ENCODE data around the gene RNF157. TPM values are rescaled to one million over a fixed set of nuclear protein-coding genes. Genes with fewer than 3 reads are reported as not detected.

RNF157 gene
- total and polyA plus RNA-seq, 9 of the 15 experiments (the other 6 are each of a cell fraction or from before 2014, with no cell fraction given), result 8.1 to 31.7 (median 20.8) TPM

- no peaks in the 10 kb centered on the region for H3K27me3 ChIP-seq (ENCODE audit: control insufficient read depth in 2 of 2, insufficient read depth in 2 of 2, low read length in 2 of 2)
- 0 out of 3 replicates have a peak, but pooled peaks cover 3% of the 10 kb centered on the region for H3K36me3 ChIP-seq (ENCODE audit: control insufficient read depth, insufficient read depth, low read length)
- FAIRE-seq (peak; percentile 23), ATAC-seq (peak; percentile 4; the same call in 1 of the 3 replicates), DNase-seq (ENCODE audit: extremely low read depth in 1 of 4, low spot score in 3 of 4) (no peak)
- BruUV-seq (replicated peaks), result TSS peak; percentile 50
- TF ChIP-seq ZNF395 (CRISPR knock-in tag; IDR thresholded peaks at IDR 0.05), result 0 out of 2 replicates have a peak, but pooled peaks have one; percentile 3
- TF ChIP-seq FOXJ3 (CRISPR knock-in tag; IDR thresholded peaks at IDR 0.05), result no peak
- 0 out of 2 replicates have a peak, but pooled peaks have one; percentile 3 for TF ChIP-seq ZNF740 (CRISPR knock-in tag; IDR thresholded peaks at IDR 0.05)
- TF ChIP-seq ZNF740 (tag; IDR thresholded peaks at IDR 0.05), result peak in 1 of 2 experiments; percentile 79; a peak in 2 of 4 replicates
- H3K9me3 ChIP-seq (replicated peaks; ENCODE audit: control insufficient read depth, insufficient read depth, low read depth, low read length), result no peaks in the 10 kb centered on the region
- WGBS (ENCODE audit: insufficient coverage, low coverage, missing lambda C conversion rate), result 9% methylated on average over 11 of the region's 11 CpGs
- H3K4me2 ChIP-seq (ENCODE audit: insufficient read depth, low read length), result peak overlapping the region; percentile 75
- H4K20me1 ChIP-seq (replicated peaks; ENCODE audit: control insufficient read depth, insufficient read depth, low read length), result no peaks in the 10 kb centered on the region
- H3K9me1 ChIP-seq (ENCODE audit: control insufficient read depth, insufficient read depth, low read length), result no peaks in the 10 kb centered on the region
- peak overlapping the region; percentile 51 for H3K4me3 ChIP-seq
- ChIA-PET POLR2A (interaction anchor here (0.5 to 4.8 kb wide), 13 partner anchors 10 to 329 kb away, joined by 3 to 42 read pairs (median 4); no protein-coding TSS in a partner anchor), CTCF (ENCODE audit: low intra/inter-chr PET ratio) (no interaction called here)
- peak overlapping the region; percentile 67 to 79; a peak in 1 of 4 replicates for H3K9ac ChIP-seq (ENCODE audit: insufficient read depth in 1 of 2, low read depth in 2 of 2, low read length in 2 of 2)
- in situ Hi-C loops (cut with MboI) (no loop called here), intact Hi-C loops (cut with micrococcal nuclease) (loop anchor here (2.0 to 5.0 kb wide), 2 partner anchors 30 to 57 kb away; no protein-coding TSS in a partner anchor)
- H3K79me2 ChIP-seq (ENCODE audit: control insufficient read depth, insufficient read depth, low read length), result peaks cover 76% of the 10 kb centered on the region
- H3K27ac ChIP-seq (ENCODE audit: extremely low read depth, low read depth, low read length), result peak overlapping the region; percentile 85; the same call in 2 of the 3 replicates
- no peak overlapping the region; the same call in 1 of the 2 replicates for H2AFZ ChIP-seq (ENCODE audit: low read depth, low read length)
- peaks cover 27 to 36% of the 10 kb centered on the region in 2 experiments; a peak in 4 of 5 replicates for H3K4me1 ChIP-seq (replicated peaks in 1 of 2; ENCODE audit: control insufficient read depth in 2 of 2, insufficient read depth in 2 of 2, low read length in 2 of 2)
These were observed 1.3 kb downstream of the RNF157 start for GRCh38 chr17:76238847-76239537.
